ENCODE data around the gene IFT52.

Gene IFT52, protein sequence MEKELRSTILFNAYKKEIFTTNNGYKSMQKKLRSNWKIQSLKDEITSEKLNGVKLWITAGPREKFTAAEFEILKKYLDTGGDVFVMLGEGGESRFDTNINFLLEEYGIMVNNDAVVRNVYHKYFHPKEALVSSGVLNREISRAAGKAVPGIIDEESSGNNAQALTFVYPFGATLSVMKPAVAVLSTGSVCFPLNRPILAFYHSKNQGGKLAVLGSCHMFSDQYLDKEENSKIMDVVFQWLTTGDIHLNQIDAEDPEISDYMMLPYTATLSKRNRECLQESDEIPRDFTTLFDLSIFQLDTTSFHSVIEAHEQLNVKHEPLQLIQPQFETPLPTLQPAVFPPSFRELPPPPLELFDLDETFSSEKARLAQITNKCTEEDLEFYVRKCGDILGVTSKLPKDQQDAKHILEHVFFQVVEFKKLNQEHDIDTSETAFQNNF

DNA sequence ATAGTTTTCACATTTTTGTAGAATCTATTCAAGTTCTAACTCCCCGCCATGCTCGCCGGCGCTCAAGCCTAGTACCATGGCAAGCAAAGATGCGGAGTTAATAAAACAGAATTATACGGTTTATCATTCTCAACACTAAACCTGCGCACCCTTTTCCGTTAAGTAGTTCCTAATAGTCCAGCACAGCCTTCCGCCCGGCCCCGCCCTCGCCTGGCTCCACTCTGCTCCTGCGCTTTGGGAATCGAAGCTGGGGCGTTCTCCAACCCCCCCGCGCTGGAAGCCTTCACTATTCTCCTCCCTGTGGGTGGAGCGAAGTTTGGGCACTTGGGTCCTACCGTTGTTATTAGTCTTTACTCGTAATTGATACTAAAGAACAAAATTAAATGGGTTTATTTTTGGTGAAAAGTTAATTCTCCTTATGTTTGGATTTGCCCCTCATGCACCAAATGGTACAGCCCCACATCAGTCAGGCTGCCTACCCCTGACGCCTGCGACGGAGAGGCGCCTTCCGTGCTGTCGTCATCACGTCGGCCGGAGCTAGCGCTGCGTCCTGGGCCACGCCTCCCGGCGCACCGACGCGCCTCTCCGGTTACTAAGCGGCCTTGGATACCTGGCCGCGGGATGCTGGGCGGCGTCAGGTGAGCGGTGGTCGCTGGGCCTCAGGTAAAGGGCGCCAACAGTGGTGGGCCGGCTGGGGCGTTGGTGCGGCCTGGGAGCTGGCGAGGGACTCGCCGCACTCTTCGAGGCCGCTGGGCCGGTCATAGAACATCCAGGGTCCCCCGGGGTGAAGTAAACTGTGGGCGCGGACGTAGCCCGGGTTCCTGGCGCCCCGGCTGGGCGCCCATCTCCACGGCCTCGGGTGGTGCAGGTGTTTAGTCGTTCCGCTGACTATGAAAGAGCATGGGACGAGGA, at the start of gene IFT52:
IFT52 (plus strand) TSS at position 546 of the 912 bp plus-strand sequence. CDS start 3,762 bp downstream, outside the sequence.
- DNase-seq, result peak; percentile 89 to 91

GRCh38 chr20:43541214-43541613, 49.5 kb upstream of the IFT52 start:
- no peak for DNase-seq

GRCh38 chr20:43542161-43542560, 48.6 kb upstream of the IFT52 start:
- no peak for DNase-seq

GRCh38 chr20:43542674-43543073, 48.1 kb upstream of the IFT52 start:
- no peak for DNase-seq

GRCh38 chr20:43543138-43543537, 47.6 kb upstream of the IFT52 start:
- DNase-seq, result no peak

DNA sequence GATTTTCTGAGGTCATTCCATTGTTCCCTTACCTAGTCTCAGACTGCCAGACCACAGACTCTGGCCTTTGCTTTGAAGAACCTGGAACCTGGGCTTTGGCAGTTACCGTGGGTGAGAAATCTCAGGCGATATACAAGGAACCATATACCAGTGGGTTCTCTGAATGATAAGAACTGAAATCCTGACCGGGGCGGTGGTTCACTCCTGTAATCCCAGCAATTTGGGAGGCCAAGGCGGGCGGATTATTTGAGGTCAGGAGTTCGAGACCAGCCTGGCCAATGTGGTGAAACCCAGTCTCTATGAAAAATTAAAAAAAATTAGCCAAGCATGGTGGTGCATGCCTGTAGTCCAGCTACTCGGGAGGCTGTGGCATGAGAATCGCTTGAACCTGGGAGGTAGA, 46.2 kb upstream of the IFT52 start:
- DNase-seq, result no peak

- DNase-seq, result no peak
These were observed 44.7 kb upstream of the IFT52 start for GRCh38 chr20:43545837-43546578.

DNA sequence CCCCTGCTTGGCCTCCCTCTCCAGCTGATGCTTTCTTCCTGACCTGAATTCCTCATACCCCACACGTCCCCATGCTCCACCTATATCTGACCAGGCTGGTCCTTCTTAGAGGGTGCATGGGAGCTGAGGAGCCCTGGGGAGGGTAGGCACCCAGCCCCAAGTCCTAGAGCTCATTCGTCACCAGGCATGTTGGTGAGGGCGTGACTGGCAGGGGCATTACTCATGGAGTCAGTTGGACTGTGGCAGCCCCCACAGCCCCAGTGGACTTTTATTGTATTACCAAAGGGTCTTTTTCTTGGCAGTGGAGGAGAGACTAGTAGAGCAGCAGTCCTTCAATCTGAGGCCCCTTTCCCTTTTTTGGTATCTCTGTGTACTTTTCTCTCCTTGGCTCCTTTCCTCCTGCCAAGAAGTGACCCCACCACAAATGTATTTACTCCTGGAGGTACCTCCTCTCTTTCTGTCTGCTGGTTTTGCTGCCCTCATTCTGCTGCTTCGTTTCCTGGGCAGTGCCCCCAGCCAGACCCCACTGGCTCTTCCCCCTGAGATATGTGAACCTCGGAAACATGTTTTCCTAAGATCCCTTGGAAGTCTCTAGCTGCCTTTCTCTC, 42.4 kb upstream of the IFT52 start:
- DNase-seq, result no peak

- DNase-seq, result no peak
These were observed 41.2 kb upstream of the IFT52 start for GRCh38 chr20:43549416-43550065.

DNA sequence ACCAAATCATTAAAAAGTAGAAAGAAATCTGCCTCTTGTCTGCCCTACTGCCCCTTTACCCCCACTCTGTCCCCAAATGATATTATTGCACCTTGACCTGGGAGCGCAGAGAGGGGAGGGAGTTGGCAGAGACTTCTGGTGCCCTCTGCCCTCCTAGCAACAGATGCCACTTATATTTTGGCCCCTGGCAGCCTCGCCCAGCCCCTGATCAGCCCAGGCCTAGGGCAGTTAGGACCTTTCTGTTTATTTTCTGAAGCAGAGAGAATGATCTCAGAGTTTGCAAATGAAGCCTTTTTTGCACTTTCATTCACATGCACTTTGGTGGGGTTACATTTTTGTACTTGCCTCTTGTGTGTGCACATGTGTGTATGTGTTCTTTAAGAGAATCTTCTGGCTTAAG, 40.3 kb upstream of the IFT52 start:
- DNase-seq, result no peak

DNA sequence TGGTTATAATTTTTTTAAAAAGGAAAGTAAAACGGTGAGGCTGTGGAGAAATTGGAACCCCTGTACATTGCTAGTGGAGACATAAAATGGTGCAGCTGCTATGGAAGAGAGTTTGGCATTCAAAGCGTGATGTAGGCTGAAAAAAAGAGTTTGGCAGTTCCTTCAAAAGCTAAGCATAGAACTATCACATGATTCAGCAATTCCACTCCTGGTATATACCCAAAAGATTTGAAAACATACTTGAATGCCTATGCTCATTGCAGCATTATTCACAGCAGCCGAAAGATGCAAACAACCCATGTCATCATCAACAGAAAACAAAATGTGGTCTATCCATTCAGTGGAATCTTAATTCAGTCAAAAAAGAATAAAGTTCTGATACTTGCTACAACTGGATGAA, 36.4 kb upstream of the IFT52 start:
- no peak for DNase-seq

- DNase-seq, result no peak
These were observed 32.2 kb upstream of the IFT52 start, which contains the start of gene SGK2 for GRCh38 chr20:43558412-43559146. SGK2 (plus strand) TSS chr20:43559027; CDS start chr20:43566496, 7,469 bp downstream.

DNA sequence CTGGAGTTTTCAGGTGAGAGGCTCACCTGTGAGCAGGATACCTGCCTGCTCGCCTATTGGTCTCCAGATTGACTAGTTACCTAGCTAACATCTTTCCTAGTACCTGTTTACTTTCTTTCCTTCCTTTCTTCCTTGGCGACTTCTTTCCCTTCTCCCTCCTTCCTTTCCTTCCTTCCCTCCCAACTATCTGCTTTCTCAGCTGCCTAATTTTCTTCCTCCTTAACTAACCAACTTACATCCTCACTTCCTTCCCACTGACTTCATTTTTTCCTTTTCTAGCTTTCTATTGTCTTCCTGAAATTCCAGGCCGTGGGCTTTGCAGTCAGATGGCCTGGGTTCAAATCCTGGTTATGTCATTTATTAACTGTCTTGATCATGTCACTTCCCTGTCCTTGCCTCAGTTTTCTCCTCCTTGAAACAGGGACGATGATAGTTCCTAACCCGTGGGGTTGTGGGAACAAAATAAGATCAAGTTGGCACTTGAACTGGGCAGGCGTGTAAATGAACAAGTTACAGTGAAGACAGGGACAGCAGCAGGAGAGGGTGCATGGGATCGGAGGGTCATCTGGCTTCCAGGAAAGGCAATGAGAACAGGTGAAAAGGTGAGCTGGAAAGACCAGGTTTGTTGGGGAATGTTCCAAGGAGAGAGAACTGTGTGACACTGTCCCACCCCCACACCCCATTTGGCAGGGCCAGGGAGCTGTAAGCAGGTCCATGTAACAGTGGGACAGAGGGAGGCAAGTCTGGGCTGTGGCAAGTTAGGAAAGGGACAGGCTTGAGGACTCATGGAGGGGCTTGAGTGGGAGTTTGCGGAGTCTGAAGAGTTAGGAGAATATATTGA, 31.4 kb upstream of the IFT52 start:
- DNase-seq, result no peak

- no peak for DNase-seq
These were observed 29.8 kb upstream of the IFT52 start for GRCh38 chr20:43560974-43561373.

DNA sequence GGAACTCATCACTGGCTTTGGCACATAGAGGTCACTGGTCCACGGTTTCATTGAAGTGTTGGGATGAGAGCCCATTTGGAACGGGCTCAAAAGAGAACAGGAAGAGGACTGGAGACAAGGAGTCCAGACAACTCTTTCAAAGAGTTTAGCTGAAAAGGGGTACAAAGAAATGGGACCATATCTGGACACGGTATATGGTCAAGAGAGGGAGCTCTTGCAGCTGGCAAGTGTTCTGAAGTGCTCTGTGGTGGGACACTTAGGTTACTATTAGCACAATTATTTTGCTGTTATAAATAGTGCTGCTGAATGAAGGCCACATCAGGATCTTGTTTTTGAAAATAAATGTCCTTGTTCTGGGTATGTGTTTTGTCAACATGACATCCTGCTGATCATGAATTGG, 27.3 kb upstream of the IFT52 start:
- DNase-seq, result no peak

GRCh38 chr20:43563991-43564390, 26.7 kb upstream of the IFT52 start:
- DNase-seq, result no peak

DNA sequence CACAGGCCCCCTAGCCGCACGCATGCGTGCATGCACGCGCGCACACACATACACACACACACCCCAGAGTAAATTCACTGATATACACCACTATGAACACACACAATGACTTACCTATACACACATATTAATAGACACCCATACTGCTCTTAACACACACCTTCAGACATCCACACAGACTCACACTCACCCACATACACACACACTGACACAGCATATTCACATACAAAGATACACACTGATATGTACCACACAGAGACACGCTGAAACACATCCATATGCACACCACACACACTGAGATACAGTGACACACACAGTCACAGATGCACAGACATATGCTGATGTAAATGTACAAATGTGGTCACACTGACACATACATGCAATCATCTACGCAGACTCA, 26.3 kb upstream of the IFT52 start:
- DNase-seq, result no peak

- no peak for DNase-seq
These were observed 25.6 kb upstream of the IFT52 start for GRCh38 chr20:43564993-43565757.

GRCh38 chr20:43565758-43566104, 25.0 kb upstream of the IFT52 start:
- no peak for DNase-seq

GRCh38 chr20:43567477-43567876, 23.3 kb upstream of the IFT52 start:
- no peak for DNase-seq

Data from stimulated activated CD4-positive, alpha-beta T cell treated with anti-CD3 and anti-CD28 coated beads, Interleukin-2, amount 100 ng/mL, for 24 hours (primary cell).